ENCODE data around the gene RNF212.
A peak's percentile ranks its signal among the peaks of the same experiment; 100 is the strongest.

Gene RNF212

DNA sequence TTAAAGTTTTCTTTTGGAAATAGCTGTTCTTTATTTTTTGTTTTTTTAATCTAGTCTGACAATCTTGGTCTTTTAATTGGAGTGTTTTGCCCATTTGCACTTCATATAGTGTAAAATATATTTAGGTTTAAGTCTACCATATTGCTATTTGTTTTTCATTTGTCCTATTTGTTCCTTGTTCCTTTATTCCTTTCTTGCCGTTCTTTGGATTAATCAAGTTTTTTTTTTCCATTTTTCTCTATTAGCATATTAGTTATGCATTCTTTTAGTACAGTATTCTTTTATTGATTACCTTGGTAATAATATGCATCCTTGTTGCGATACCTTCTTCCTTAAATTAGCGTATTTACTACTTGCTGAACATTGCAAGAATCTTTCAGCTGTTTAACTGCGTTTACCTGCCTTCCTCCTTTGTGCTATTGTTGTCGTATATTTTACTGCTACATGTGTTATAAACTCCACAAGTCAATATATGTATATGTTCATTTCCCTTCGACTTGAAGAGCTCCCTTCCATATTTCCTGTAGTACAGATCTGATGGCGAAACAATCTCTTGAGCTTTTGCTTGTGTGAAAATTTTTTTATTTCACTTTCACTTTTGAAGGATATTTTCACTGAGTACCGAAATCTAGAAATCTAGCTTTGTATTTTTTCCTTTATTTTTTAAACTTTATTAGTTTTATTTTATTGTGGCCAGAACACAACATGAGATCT, 23.9 kb upstream of the RNF212 start:
- Histone ChIP-seq H3K79me2 (ENCODE audit: low read length) (no peaks in the 10 kb centered on the region), H3K9me3 (ENCODE audit: insufficient read depth, low read length) (no peaks in the 10 kb centered on the region), H3K4me2 (ENCODE audit: low read length) (peak overlapping the region; percentile 77), H3K27ac (ENCODE audit: low read length) (no peak overlapping the region), H3K4me3 (ENCODE audit: low read length) (peak overlapping the region; percentile 74), H4K20me1 (ENCODE audit: insufficient read depth, low read length) (no peaks in the 10 kb centered on the region), H3K36me3 (replicated peaks; ENCODE audit: low read depth, low read length) (no peaks in the 10 kb centered on the region), H3K4me1 (ENCODE audit: low read length) (0 out of 2 replicates have a peak, but pooled peaks cover 6% of the 10 kb centered on the region), H2AFZ (ENCODE audit: low read depth, low read length) (peak overlapping the region; percentile 95), H3K27me3 (ENCODE audit: low read depth, low read length) (peaks cover 21% of the 10 kb centered on the region), H3K9ac (ENCODE audit: low read length) (peak overlapping the region; percentile 30)
- TF ChIP-seq CTCF (IDR thresholded peaks at IDR 0.05; ENCODE audit: low read depth, low read length): no peak

DNA sequence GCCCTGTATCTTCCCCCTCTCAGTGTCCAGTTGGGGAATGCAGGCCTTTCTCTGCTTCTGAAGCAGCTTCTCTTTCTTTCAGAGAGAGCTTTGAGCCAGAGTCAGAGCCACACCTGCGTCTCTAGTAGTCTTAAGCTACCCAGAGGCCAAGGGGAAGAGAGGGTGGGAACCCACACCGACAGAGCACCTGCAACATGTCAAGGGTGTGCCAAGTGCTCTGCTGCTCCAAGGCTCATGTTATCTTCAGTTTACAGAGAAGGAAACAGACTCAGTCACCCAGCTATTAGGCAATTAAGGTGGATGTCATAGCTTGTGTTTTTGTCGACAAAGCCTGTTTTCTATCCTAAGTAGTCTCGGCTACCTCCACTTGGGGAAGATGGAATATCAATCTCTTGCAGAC, 22.7 kb upstream of the RNF212 start:
- Histone ChIP-seq H3K4me2 (ENCODE audit: low read length) (no peak overlapping the region), H3K9ac (ENCODE audit: low read length) (no peak overlapping the region), H3K4me1 (ENCODE audit: low read length) (0 out of 2 replicates have a peak, but pooled peaks cover 6% of the 10 kb centered on the region), H3K36me3 (replicated peaks; ENCODE audit: low read depth, low read length) (no peaks in the 10 kb centered on the region), H2AFZ (ENCODE audit: low read depth, low read length) (no peak overlapping the region), H3K27me3 (ENCODE audit: low read depth, low read length) (peaks cover 20% of the 10 kb centered on the region), H3K27ac (ENCODE audit: low read length) (no peak overlapping the region), H3K9me3 (ENCODE audit: insufficient read depth, low read length) (no peaks in the 10 kb centered on the region), H4K20me1 (ENCODE audit: insufficient read depth, low read length) (no peaks in the 10 kb centered on the region), H3K4me3 (ENCODE audit: low read length) (no peak overlapping the region), H3K79me2 (ENCODE audit: low read length) (no peaks in the 10 kb centered on the region)
- TF ChIP-seq CTCF (IDR thresholded peaks at IDR 0.05; ENCODE audit: low read depth, low read length): no peak
- TF ChIP-seq EZH2phosphoT487 (IDR thresholded peaks at IDR 0.05; ENCODE audit: low read depth): no peak

DNA sequence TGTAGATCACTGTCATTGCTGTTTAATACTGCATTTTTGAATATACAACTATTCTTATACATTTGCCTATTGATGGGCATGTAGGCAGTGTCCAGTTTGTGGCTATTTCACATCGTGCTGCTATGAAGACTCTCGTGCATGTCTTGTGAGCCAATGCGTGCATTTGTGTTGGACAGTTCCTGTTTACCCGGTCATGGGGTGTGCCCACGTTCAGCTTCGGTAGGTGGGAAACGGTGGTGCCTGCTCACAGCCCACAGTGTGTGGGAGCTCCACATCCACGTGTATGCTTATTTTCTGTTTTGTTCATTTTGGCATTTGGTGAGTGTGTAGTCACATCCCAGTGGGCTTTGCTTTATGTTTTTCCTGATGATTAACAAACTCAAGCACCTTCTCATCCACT, 19.7 kb upstream of the RNF212 start:
- no peak overlapping the region for H2AFZ ChIP-seq (ENCODE audit: low read depth, low read length)
- no peaks in the 10 kb centered on the region for H3K79me2 ChIP-seq (ENCODE audit: low read length)
- no peak overlapping the region for H3K4me2 ChIP-seq (ENCODE audit: low read length)
- H3K4me1 ChIP-seq (ENCODE audit: low read length): 0 out of 2 replicates have a peak, but pooled peaks cover 6% of the 10 kb centered on the region
- H3K9ac ChIP-seq (ENCODE audit: low read length): no peak overlapping the region
- no peak overlapping the region for H3K27ac ChIP-seq (ENCODE audit: low read length)
- no peaks in the 10 kb centered on the region for H4K20me1 ChIP-seq (ENCODE audit: insufficient read depth, low read length)
- no peak overlapping the region for H3K4me3 ChIP-seq (ENCODE audit: low read length)
- H3K36me3 ChIP-seq (replicated peaks; ENCODE audit: low read depth, low read length): no peaks in the 10 kb centered on the region
- peaks cover 16% of the 10 kb centered on the region; the same call in 1 of the 2 replicates for H3K27me3 ChIP-seq (ENCODE audit: low read depth, low read length)
- H3K9me3 ChIP-seq (ENCODE audit: insufficient read depth, low read length): no peaks in the 10 kb centered on the region
- TF ChIP-seq CTCF (IDR thresholded peaks at IDR 0.05; ENCODE audit: low read depth, low read length) (no peak), EZH2phosphoT487 (IDR thresholded peaks at IDR 0.05; ENCODE audit: low read depth) (no peak)

DNA sequence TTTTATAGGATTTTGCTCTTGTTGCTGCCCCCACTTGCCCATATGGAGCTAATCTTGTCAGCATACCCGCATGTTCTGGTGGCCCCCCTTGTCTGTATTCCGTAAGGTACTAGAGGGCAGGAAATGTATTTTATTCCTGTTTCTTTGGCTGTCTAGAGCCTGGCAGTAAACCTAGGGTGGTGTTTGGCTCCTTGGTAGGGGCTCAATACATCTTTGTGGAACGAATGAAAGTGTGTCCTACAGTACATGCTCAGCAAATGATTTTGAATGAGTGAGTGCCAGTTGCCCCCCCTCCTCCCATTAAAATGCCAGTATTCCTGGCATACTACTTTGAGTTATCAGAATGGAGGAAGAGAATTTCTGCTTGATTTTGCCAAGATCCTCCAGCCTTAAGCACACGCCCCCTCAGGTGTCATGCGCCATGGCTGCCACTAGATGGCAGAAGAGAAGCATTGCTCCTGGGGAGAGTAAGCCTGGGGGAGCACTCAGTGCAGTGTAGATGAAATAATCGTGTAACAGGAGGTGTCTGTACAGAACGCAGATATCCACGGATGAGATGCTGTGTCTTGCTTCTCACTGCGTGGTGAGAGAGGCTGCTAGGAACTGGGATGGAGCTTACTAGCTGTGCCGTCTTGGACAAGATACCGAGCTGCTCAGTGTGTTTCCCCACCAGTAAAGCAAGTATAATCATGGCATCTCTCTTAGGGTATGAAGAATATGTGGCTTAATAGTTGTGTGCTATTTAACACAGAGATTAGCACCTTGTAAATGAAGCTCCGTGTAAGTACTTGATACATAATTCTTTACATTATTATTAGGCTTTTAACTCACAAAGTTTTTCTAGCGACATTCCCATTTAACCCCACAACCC, 17.2 kb upstream of the RNF212 start:
- TF ChIP-seq EZH2phosphoT487 (IDR thresholded peaks at IDR 0.05; ENCODE audit: low read depth) (no peak), CTCF (IDR thresholded peaks at IDR 0.05; ENCODE audit: low read depth, low read length) (peak; percentile 98)
- Histone ChIP-seq H3K9ac (ENCODE audit: low read length) (no peak overlapping the region), H3K4me1 (ENCODE audit: low read length) (no peaks in the 10 kb centered on the region), H4K20me1 (ENCODE audit: insufficient read depth, low read length) (no peaks in the 10 kb centered on the region), H3K79me2 (ENCODE audit: low read length) (no peaks in the 10 kb centered on the region), H3K27me3 (ENCODE audit: low read depth, low read length) (peaks cover 32% of the 10 kb centered on the region), H3K9me3 (ENCODE audit: insufficient read depth, low read length) (no peaks in the 10 kb centered on the region), H3K36me3 (replicated peaks; ENCODE audit: low read depth, low read length) (no peaks in the 10 kb centered on the region), H2AFZ (ENCODE audit: low read depth, low read length) (0 out of 2 replicates have a peak overlapping the region, but pooled peaks have one; percentile 67), H3K4me2 (ENCODE audit: low read length) (0 out of 2 replicates have a peak overlapping the region, but pooled peaks have one; percentile 45), H3K4me3 (ENCODE audit: low read length) (no peak overlapping the region), H3K27ac (ENCODE audit: low read length) (no peak overlapping the region)

Data from OCI-LY3 (cell line).